MM.1S (cell line): ENCODE measurements around the gene TTLL1.
"Not testable (repeated sequence)": the region's sequence is repeated elsewhere in the genome, so short reads cannot be mapped to it uniquely, and the experiment has no call there.

Source experiments
- DNase-seq: peaks from one replicate; pipeline ENCODE4 v3.0.0-alpha.2; 2015
- H2AFZ ChIP-seq: fragments of 300-600 bp; sonication (generic); 2 replicates; pipeline ENCODE4 v1.6.0; 2016; ENCODE audit warnings: antibody characterized with exemption, low read length
- H3F3A ChIP-seq: fragments of 300-600 bp; sonication (generic); 2 replicates; pipeline ENCODE4 v1.6.1; 2016; ENCODE audit warnings: mild to moderate bottlenecking, antibody characterized with exemption, low read length, moderate library complexity, mixed read lengths; ENCODE audit not compliant: insufficient read depth
- H3K27ac ChIP-seq: fragments of 300-600 bp; sonication (generic); 2 replicates; pipeline ENCODE4 v1.5.1; 2016; ENCODE audit warnings: mild to moderate bottlenecking, low read length
- H3K27me3 ChIP-seq: fragments of 300-600 bp; sonication (generic); replicated peaks from 2 replicates; pipeline ENCODE4 v1.6.0; 2016; ENCODE audit warnings: low read length; ENCODE audit not compliant: insufficient read depth
- H3K36me3 ChIP-seq: fragments of 300-600 bp; sonication (generic); replicated peaks from 2 replicates; pipeline ENCODE4 v1.6.1; 2016; ENCODE audit warnings: mild to moderate bottlenecking, low read length, mixed read lengths; ENCODE audit not compliant: insufficient read depth
- H3K4me1 ChIP-seq: fragments of 300-600 bp; sonication (generic); 2 replicates; pipeline ENCODE4 v1.6.1; 2016; ENCODE audit warnings: low read length, mixed read lengths
- H3K4me2 ChIP-seq: fragments of 300-600 bp; sonication (generic); 2 replicates; pipeline ENCODE4 v1.6.0; 2016; ENCODE audit warnings: low read depth, low read length
- H3K4me3 ChIP-seq: fragments of 300-600 bp; sonication (generic); 2 replicates; pipeline ENCODE4 v1.5.1; 2016; ENCODE audit warnings: low read length, mixed read lengths
- H3K79me2 ChIP-seq: fragments of 300-600 bp; sonication (generic); 2 replicates; pipeline ENCODE4 v1.6.1; 2016; ENCODE audit warnings: mixed run types, low read length, mixed read lengths
- H3K9ac ChIP-seq: fragments of 300-600 bp; sonication (generic); 2 replicates; pipeline ENCODE4 v1.6.1; 2016; ENCODE audit warnings: low read length, mixed read lengths
- H3K9me2 ChIP-seq: fragments of 300-600 bp; sonication (generic); replicated peaks from 2 replicates; pipeline ENCODE4 v1.6.1; 2016; ENCODE audit warnings: mild to moderate bottlenecking, low read length, mixed read lengths; ENCODE audit not compliant: insufficient read depth
- H3K9me3 ChIP-seq: fragments of 300-600 bp; sonication (generic); replicated peaks from 2 replicates; pipeline ENCODE4 v1.6.1; 2016; ENCODE audit warnings: mild to moderate bottlenecking, low read length, mixed read lengths; ENCODE audit not compliant: insufficient read depth
- H4K20me1 ChIP-seq: fragments of 300-600 bp; sonication (generic); 2 replicates; pipeline ENCODE4 v1.6.1; 2016; ENCODE audit warnings: mild to moderate bottlenecking, low read length, moderate library complexity, mixed read lengths; ENCODE audit not compliant: insufficient read depth
- CTCF ChIP-seq: fragments of 300-600 bp; sonication (generic); IDR thresholded peaks from 2 replicates; pipeline ENCODE4 v1.5.1; 2016; ENCODE audit warnings: antibody characterized with exemption, low read length, mixed read lengths
- EZH2 ChIP-seq: fragments of 300-600 bp; sonication (generic); optimal IDR thresholded peaks from 2 replicates; pipeline ENCODE3; 2017; ENCODE audit warnings: low read depth, mild to moderate bottlenecking, antibody characterized with exemption, low read length, mixed read lengths
- EZH2phosphoT487 ChIP-seq: fragments of 300-600 bp; sonication (generic); IDR thresholded peaks from 2 replicates; pipeline ENCODE4 v1.6.1; 2018; ENCODE audit warnings: antibody characterized with exemption, low read length

Gene TTLL1

DNA sequence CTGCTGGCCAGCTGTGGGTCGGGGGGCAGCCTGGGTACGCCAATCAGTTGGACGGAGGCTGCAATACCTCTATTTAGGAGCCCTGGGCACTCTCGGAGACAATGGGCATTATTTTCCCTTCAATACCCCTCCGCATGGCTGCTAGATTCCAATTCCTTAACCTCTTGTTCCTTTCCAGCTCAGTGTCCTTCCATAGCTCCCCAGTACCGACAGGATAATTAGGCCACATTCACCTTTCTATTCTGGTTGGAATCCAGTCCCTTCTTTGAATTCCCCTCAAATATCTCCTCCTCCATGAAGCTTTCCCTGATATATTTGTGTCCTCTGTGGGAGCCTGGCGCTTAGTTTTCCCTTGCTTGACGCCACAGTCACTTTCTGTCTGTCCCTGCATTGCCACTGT, 17.1 kb upstream of the TTLL1 start:
- DNase-seq, result no peak
- Histone ChIP-seq H3K4me3 (no peak overlapping the region), H3K9me3 (no peaks in the 10 kb centered on the region), H3K4me1 (peaks cover 7% of the 10 kb centered on the region), H3K79me2 (no peaks in the 10 kb centered on the region), H4K20me1 (no peaks in the 10 kb centered on the region), H3K36me3 (no peaks in the 10 kb centered on the region), H3K9me2 (no peaks in the 10 kb centered on the region), H3K27ac (no peak overlapping the region), H3F3A (no peaks in the 10 kb centered on the region; the same call in 1 of the 2 replicates), H3K4me2 (no peak overlapping the region), H3K9ac (no peak overlapping the region), H3K27me3 (peaks cover 10% of the 10 kb centered on the region; the same call in 1 of the 2 replicates), H2AFZ (no peak overlapping the region)
- TF ChIP-seq CTCF, result no peak
- TF ChIP-seq EZH2, result no peak
- no peak for TF ChIP-seq EZH2phosphoT487

GRCh38 chr22:43104950-43105349, 15.8 kb upstream of the TTLL1 start:
- not testable (repeated sequence) for H3K9ac ChIP-seq, H3K27ac ChIP-seq, H3K9me3 ChIP-seq, H3K9me2 ChIP-seq, H4K20me1 ChIP-seq, H3K4me3 ChIP-seq, H3K4me1 ChIP-seq, DNase-seq, H3K36me3 ChIP-seq, H3K4me2 ChIP-seq, H3K27me3 ChIP-seq, H3F3A ChIP-seq, H3K79me2 ChIP-seq, H2AFZ ChIP-seq

- H3K9me2 ChIP-seq, H3K4me1 ChIP-seq, H3K27me3 ChIP-seq, H3K27ac ChIP-seq, H2AFZ ChIP-seq, H3F3A ChIP-seq, H3K36me3 ChIP-seq, H3K9ac ChIP-seq, H3K79me2 ChIP-seq, H4K20me1 ChIP-seq, H3K9me3 ChIP-seq, H3K4me3 ChIP-seq: not testable (repeated sequence)
- peak overlapping the region; percentile 42; the same call in 1 of the 2 replicates for H3K4me2 ChIP-seq
- DNase-seq, result peak; percentile 86
Measured at GRCh38 chr22:43104056-43104625, 14.9 kb upstream of the TTLL1 start.

DNA sequence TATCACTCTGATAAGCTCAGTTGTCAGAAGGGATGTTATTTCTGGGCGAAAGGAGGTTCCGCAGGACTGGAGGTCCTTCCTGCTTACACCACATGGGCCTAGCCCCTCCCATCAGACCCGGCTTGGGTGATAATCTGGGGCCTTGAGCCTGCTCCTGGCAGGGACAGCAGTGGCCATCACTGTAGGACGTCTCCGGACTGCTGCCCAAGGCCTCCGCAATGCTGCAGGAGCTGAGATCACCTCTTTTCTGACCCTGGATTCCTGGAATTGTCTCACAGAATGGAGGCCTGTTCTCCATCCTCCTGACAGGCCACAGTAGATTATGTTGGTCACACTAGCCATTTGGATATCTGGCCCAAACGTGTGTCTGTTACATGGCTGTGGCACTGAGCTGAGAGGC, 12.1 kb upstream of the TTLL1 start:
- no peaks in the 10 kb centered on the region for H4K20me1 ChIP-seq
- H3K9ac ChIP-seq, result no peak overlapping the region
- no peaks in the 10 kb centered on the region for H3K9me2 ChIP-seq
- peaks cover 4% of the 10 kb centered on the region for H3K4me1 ChIP-seq
- no peak overlapping the region for H3K4me2 ChIP-seq
- TF ChIP-seq EZH2phosphoT487 (no peak), EZH2 (no peak), CTCF (no peak)
- H3K9me3 ChIP-seq, result no peaks in the 10 kb centered on the region
- no peaks in the 10 kb centered on the region; the same call in 1 of the 2 replicates for H3F3A ChIP-seq
- no peaks in the 10 kb centered on the region for H3K36me3 ChIP-seq
- H3K27ac ChIP-seq, result no peak overlapping the region
- no peak overlapping the region for H2AFZ ChIP-seq
- DNase-seq, result no peak
- no peaks in the 10 kb centered on the region for H3K27me3 ChIP-seq
- H3K79me2 ChIP-seq, result no peaks in the 10 kb centered on the region
- H3K4me3 ChIP-seq, result no peak overlapping the region
